ENCODE measurements around the gene GNAQ.

DNA sequence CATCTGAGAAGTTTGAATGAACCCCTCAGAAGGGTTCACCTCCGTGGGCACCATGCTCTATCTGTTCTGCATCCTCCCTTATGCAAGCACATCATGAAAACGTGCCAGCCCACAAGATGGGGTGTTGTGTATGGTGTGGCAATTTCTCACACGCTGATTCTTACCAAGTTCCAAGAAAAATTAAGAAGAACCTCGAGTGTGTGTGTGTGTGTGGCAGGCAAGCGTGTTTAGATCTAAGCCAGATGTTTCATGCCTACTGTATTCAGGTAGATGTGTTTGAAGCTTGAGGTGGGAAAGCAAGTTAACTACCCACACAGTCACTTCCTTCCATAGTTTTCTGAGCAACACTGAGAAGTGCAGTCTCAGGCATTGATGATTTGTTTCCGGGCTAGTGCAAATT is 305.8 kb downstream of the GNAQ start:
- TF ChIP-seq, protein P1, sequence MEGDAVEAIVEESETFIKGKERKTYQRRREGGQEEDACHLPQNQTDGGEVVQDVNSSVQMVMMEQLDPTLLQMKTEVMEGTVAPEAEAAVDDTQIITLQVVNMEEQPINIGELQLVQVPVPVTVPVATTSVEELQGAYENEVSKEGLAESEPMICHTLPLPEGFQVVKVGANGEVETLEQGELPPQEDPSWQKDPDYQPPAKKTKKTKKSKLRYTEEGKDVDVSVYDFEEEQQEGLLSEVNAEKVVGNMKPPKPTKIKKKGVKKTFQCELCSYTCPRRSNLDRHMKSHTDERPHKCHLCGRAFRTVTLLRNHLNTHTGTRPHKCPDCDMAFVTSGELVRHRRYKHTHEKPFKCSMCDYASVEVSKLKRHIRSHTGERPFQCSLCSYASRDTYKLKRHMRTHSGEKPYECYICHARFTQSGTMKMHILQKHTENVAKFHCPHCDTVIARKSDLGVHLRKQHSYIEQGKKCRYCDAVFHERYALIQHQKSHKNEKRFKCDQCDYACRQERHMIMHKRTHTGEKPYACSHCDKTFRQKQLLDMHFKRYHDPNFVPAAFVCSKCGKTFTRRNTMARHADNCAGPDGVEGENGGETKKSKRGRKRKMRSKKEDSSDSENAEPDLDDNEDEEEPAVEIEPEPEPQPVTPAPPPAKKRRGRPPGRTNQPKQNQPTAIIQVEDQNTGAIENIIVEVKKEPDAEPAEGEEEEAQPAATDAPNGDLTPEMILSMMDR (conservative IDR thresholded peaks at IDR 0.05 in 1 of 2, IDR thresholded peaks at IDR 0.05 in 1 of 2; ENCODE audit: extremely low read depth in 1 of 2, insufficient read depth in 1 of 2, low read depth in 1 of 2, low read length in 2 of 2): no peak
- TF ChIP-seq EZH2 (IDR thresholded peaks at IDR 0.05; ENCODE audit: borderline replicate concordance, low read length): no peak
